CD4-positive, alpha-beta T cell (primary cell): ENCODE data around the gene NGFR. TPM values are rescaled to one million over a fixed set of nuclear protein-coding genes. Genes with fewer than 3 reads are reported as not detected.

ENCODE experiments used
- ATAC-seq: fragments of 200-7000 bp; cut with Tn5 transposase; one replicate; pipeline ENCODE4 v1.10.0; 2022; ENCODE audit warnings: mild to moderate bottlenecking; ENCODE audit not compliant: poor library complexity
- CTCF ChIA-PET: fragments of 350-600 bp; sonication (Branson Sonifier 250); formaldehyde crosslinking; loops from one replicate; lab custom pipeline; 2021; ENCODE audit warnings: antibody characterized with exemption, inconsistent platforms; lab: Charles Lee
- POLR2A ChIA-PET: fragments of 350-600 bp; sonication (Branson Sonifier 250); formaldehyde crosslinking; loops from one replicate; lab custom pipeline; 2021; ENCODE audit warnings: antibody characterized with exemption, inconsistent platforms; lab: Charles Lee
- DNase-seq, 14 experiments: peaks; one replicate each; pipeline ENCODE4 v3.0.0-alpha.2; 2013 to 2020; ENCODE audit warnings: mixed read lengths in 2 of 14
- H3K27ac ChIP-seq, 2 donors: one replicate each; pipeline versions ENCODE4 v1.5.1 to v1.7.0; 2013; ENCODE audit warnings: low read length in 2 of 2, low read depth in 1 of 2, mild to moderate bottlenecking in 1 of 2
- H3K27me3 ChIP-seq, 2 experiments: 1 replicate in 1 of 2; 2 replicates in 1 of 2; pipeline versions ENCODE4 v1.6.1 to v1.7.0; 2013; ENCODE audit warnings: low read length in 2 of 2, control low read depth in 1 of 2, mild to moderate bottlenecking in 1 of 2, moderate library complexity in 1 of 2; ENCODE audit not compliant: insufficient read depth in 2 of 2, control insufficient read depth in 1 of 2
- H3K36me3 ChIP-seq: one replicate; pipeline ENCODE4 v1.6.1; 2013; ENCODE audit warnings: low read length, control low read depth; ENCODE audit not compliant: insufficient read depth
- H3K4me1 ChIP-seq: one replicate; pipeline ENCODE4 v1.6.1; 2013; ENCODE audit warnings: low read length, control low read depth; ENCODE audit not compliant: insufficient read depth
- H3K4me3 ChIP-seq: one replicate; pipeline ENCODE4 v1.5.1; 2013; ENCODE audit warnings: mild to moderate bottlenecking, low read length, moderate library complexity
- H3K9me3 ChIP-seq, 2 experiments: 1 replicate in 1 of 2; 2 replicates in 1 of 2; pipeline versions ENCODE4 v1.6.1 to v1.7.0; 2013; ENCODE audit warnings: low read length in 2 of 2, mild to moderate bottlenecking in 2 of 2, control low read depth in 1 of 2, moderate library complexity in 1 of 2; ENCODE audit not compliant: control insufficient read depth in 1 of 2, insufficient read depth in 1 of 2
- H3K27ac Mint-ChIP-seq: one replicate; pipeline ENCODE4 v1.8.0; 2020; ENCODE audit warnings: mixed read lengths
- H3K27me3 Mint-ChIP-seq: one replicate; pipeline ENCODE4 v1.8.0; 2021; ENCODE audit warnings: mixed read lengths
- H3K36me3 Mint-ChIP-seq: one replicate; pipeline ENCODE4 v1.8.0; 2021; ENCODE audit warnings: low read depth, mixed read lengths
- H3K4me1 Mint-ChIP-seq: one replicate; pipeline ENCODE4 v1.8.0; 2021; ENCODE audit warnings: low read depth, mixed read lengths
- H3K4me3 Mint-ChIP-seq: one replicate; pipeline ENCODE4 v1.8.0; 2020; ENCODE audit warnings: mild to moderate bottlenecking, mixed read lengths
- H3K9me3 Mint-ChIP-seq: one replicate; pipeline ENCODE4 v1.8.0; 2020; ENCODE audit warnings: mixed read lengths
- CTCF ChIP-seq: fragments of 200-600 bp; IDR thresholded peaks from one replicate; pipeline ENCODE4 v1.8.0; 2022; ENCODE audit warnings: antibody characterized with exemption, mild to moderate bottlenecking
- intact Hi-C, 2 experiments: fragments of 100-400 bp; cut with DNase I in 1 of 2; cut with micrococcal nuclease in 1 of 2; formaldehyde crosslinking; loops; one replicate each; pipeline versions ENCODE4 v1.15.1 to v1.9.0; 2023 to 2025; cut with DNase I, micrococcal nuclease
- total RNA-seq, 174 experiments: library from RNA in 2 of 174; stranded (reverse) in 2 of 174; gene quantifications; one replicate each; pipeline ENCODE4 v1.2.3 and lab custom pipeline; 2021 to 2026

Gene NGFR
- total RNA-seq, 2 experiments from 2014 or later = 0.11 to 0.22 TPM

GRCh38 chr17:49450181-49450580 lies 44.9 kb upstream of the NGFR start:
- H3K4me3 Mint-ChIP-seq = no peak overlapping the region
- no peak for DNase-seq
- Histone ChIP-seq H3K36me3 (no peaks in the 10 kb centered on the region), H3K4me1 (peaks cover 11% of the 10 kb centered on the region), H3K4me3 (no peak overlapping the region), H3K27me3 (peaks cover 0 to 2% of the 10 kb centered on the region in 2 experiments), H3K9me3 (peaks cover 0 to 11% of the 10 kb centered on the region in 2 experiments), H3K27ac (no peak overlapping the region)
- no peak for ATAC-seq
- ChIA-PET CTCF (no interaction called here), POLR2A (no interaction called here)
- intact Hi-C loops = no loop called here
- no peaks in the 10 kb centered on the region for H3K4me1 Mint-ChIP-seq
- H3K9me3 Mint-ChIP-seq = no peaks in the 10 kb centered on the region
- peaks cover 12% of the 10 kb centered on the region for H3K27me3 Mint-ChIP-seq
- H3K36me3 Mint-ChIP-seq = no peaks in the 10 kb centered on the region
- no peak overlapping the region for H3K27ac Mint-ChIP-seq
- no peak for TF ChIP-seq CTCF

GRCh38 chr17:49450735-49451134 lies 44.4 kb upstream of the NGFR start:
- Mint-ChIP-seq H3K9me3 (no peaks in the 10 kb centered on the region), H3K36me3 (no peaks in the 10 kb centered on the region), H3K27ac (no peak overlapping the region), H3K27me3 (peaks cover 13% of the 10 kb centered on the region), H3K4me3 (no peak overlapping the region), H3K4me1 (no peaks in the 10 kb centered on the region)
- ChIA-PET POLR2A (no interaction called here), CTCF (no interaction called here)
- peaks cover 0 to 11% of the 10 kb centered on the region in 2 experiments for H3K9me3 ChIP-seq
- H3K27me3 ChIP-seq = peaks cover under 1 to 2% of the 10 kb centered on the region in 2 experiments
- intact Hi-C loops = no loop called here
- TF ChIP-seq CTCF = no peak
- ATAC-seq (no peak), DNase-seq (no peak)
- no peak overlapping the region for H3K27ac ChIP-seq
- no peaks in the 10 kb centered on the region for H3K36me3 ChIP-seq
- H3K4me1 ChIP-seq = peaks cover 11% of the 10 kb centered on the region
- H3K4me3 ChIP-seq = no peak overlapping the region

- CTCF ChIA-PET = no interaction called here
- H3K36me3 Mint-ChIP-seq = no peaks in the 10 kb centered on the region
- H3K27me3 ChIP-seq = peaks cover 10 to 15% of the 10 kb centered on the region in 2 experiments
- H3K4me3 ChIP-seq = no peak overlapping the region
- peak in 1 of 14 experiments; percentile 11 for DNase-seq
- no peak for ATAC-seq
- no peak for TF ChIP-seq CTCF
- H3K4me1 Mint-ChIP-seq = no peaks in the 10 kb centered on the region
- H3K9me3 ChIP-seq = peaks cover 0 to 12% of the 10 kb centered on the region in 2 experiments
- H3K27ac ChIP-seq = no peak overlapping the region
- peaks cover 26% of the 10 kb centered on the region for H3K27me3 Mint-ChIP-seq
- POLR2A ChIA-PET = no interaction called here
- H3K9me3 Mint-ChIP-seq = no peaks in the 10 kb centered on the region
- no peak overlapping the region for H3K27ac Mint-ChIP-seq
- H3K4me3 Mint-ChIP-seq = no peak overlapping the region
- intact Hi-C loops = no loop called here
- H3K36me3 ChIP-seq = no peaks in the 10 kb centered on the region
- peaks cover 11% of the 10 kb centered on the region for H3K4me1 ChIP-seq
Measured at GRCh38 chr17:49452201-49452600, 42.9 kb upstream of the NGFR start.
